GM12801 (cell line): ENCODE results near the gene EFHC1.

Experiments used
- CTCF ChIP-seq: IDR thresholded peaks from one replicate; pipeline ENCODE4 v1.5.1; 2011; ENCODE audit warnings: control low read depth; ENCODE audit not compliant: insufficient read length; ENCODE audit errors: extremely low read depth

The EFHC1 gene

DNA sequence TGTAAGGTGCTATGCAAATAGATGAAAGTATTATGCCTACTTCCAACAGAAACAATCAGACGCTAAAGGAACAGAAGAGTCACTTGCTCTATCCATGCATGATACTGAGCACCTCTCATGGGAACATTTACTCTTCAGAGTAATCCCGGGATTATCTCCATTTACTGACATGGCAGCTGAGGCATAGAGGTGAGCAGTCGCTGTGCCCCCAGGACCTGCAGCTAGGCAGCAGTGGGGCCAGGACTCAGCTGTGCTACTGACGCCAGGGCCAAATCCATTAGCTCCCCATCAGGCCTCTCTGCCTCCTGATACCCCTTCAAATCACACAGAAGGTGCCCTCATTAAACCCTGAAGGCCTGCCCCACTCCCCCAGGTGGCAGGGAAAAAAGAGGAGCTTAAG, 104.8 kb downstream of the EFHC1 start:
- no peak for TF ChIP-seq CTCF

GRCh38 chr6:52526634-52527033, 106.5 kb downstream of the EFHC1 start:
- TF ChIP-seq CTCF, result no peak

DNA sequence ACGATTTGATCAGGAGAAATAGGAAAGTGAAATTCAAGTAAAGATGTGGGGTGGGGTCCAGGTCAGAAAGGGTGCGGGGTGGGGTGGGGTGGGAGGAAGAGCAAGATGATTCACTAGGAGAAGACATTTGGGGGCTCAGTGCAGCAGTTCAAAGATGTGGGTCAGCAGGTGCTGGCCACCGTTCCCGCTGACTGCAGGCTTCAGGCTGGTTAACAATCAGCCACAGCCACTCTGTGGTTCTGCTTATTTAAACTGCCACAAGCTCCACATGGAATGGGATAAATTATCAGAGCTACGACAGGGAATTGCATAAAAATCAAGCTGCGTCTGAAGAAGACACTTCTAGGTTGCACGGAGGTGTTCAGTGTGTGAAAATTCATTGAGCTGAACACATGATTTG, 107.3 kb downstream of the EFHC1 start:
- TF ChIP-seq CTCF, result no peak

GRCh38 chr6:52529311-52529710, 109.2 kb downstream of the EFHC1 start:
- no peak for TF ChIP-seq CTCF

DNA sequence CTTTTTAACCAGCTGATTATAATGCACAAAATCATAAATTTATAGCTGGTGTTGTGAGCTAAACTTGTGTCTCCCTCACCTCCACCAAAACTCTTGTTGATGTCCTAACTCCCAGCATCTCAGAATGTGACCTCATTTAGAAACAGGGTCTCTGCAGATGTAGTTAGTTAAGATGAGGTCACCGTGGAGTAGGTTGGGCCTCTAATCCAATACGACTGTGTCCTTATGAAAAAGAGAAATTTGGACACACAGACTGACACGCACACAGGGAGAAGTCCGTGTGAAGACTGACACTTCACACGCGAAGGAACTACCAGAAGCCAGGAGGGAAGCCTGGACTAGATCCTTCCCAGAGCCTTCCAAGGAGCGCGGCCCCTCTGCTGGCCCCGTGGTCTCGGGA, 110.2 kb downstream of the EFHC1 start:
- TF ChIP-seq CTCF, result no peak

DNA sequence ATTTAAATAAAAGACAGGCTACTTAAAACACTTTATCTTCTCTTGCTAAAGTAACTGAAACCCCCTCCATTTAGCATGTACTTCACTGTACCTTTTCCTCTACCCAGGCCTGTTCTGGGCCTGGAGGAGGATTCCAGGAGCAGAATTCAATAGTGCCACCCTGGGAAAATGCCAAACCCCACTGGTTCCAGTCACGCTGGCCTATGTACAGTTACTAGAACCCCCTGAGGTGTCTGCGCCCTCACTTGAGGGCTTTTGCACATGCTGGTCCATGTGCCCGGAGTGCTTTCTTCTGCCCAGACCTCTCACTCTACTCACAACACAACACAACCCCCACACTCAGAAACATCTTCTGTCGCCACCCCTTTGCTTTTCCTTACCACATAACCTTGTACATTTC, 111.3 kb downstream of the EFHC1 start:
- TF ChIP-seq CTCF, result no peak

- TF ChIP-seq CTCF, result no peak
Measured at GRCh38 chr6:52531834-52532233, 111.7 kb downstream of the EFHC1 start.

DNA sequence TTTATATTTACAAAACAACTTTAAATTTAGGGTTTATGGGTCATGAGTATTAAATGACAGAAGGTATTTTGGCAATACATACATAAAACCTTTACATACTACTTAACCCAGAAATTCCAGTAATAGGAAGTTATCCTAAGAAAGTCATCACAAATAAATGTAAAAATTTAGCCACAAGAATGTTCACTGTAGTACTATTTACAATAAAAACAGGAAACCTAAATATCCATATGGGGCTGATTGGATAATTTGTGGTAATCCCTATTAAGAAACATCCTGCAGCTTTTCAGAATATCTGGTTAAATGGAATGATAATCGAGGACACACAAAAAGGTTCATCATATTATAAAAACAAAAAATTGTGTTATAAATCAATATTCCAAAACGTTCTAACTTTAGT, 112.3 kb downstream of the EFHC1 start:
- TF ChIP-seq CTCF, result no peak
